GF-D8 (cell line): ENCODE results near the gene DCST1.

Source experiments
- DNase-seq: peaks from one replicate; lab custom pipeline; 2025; lab: John Stamatoyannopoulos, UW

DCST1 gene

DNA sequence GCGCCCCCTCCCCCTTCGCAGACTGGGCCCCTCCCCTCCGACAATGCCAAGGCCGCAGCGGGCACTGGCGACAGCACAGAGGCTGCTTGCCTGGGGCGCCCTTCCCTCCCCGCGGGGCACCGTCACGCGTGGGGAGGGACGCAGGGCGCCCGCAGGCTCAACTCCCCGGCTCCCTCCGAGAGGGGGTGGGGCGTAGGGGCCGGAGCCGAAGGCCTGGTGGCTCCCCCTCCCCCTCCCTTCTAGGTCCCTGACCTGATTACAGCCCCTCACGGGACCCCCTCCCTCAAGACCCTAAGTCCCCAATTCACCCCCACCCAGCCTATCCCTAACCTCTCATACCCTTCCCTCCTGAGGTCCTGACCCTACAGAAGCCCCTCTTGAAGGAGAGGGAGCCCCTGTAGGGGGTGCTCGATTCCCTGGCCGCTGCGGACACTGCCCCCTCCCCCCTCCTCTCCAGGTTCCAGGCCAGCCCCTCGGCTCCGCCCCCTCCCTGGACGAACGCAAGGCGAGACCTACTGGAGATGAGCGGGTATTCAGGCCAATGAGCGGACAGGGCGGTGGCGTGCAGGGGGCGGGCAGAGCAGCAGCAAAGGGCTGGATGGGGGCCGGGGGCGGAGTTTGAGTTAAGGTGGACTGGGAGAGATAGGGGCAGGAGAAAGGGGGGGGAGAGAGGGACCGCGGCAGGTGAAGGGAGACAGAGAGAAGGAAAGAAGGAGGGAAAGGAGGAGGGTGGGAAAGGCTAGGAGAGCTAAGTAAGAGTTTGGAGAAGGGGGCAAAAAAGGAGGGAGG lies 31.8 kb upstream of the DCST1 start:
- DNase-seq = peak; percentile 94

GRCh38 chr1:155002464-155003226 lies 31.0 kb upstream of the DCST1 start, which contains the start of gene ZBTB7B:
Gene ZBTB7B, plus strand, starts transcription at chr1:155002802. Its CDS starts 11,859 bp downstream, at chr1:155014661.
- DNase-seq = no peak

GRCh38 chr1:155003227-155003765 lies 30.3 kb upstream of the DCST1 start:
- DNase-seq = no peak

- no peak for DNase-seq
These were observed 29.8 kb upstream of the DCST1 start for GRCh38 chr1:155003766-155004351.

GRCh38 chr1:155004352-155005075 lies 29.1 kb upstream of the DCST1 start:
- DNase-seq = no peak

- no peak for DNase-seq
These were observed 28.3 kb upstream of the DCST1 start for GRCh38 chr1:155005076-155006011.

DNA sequence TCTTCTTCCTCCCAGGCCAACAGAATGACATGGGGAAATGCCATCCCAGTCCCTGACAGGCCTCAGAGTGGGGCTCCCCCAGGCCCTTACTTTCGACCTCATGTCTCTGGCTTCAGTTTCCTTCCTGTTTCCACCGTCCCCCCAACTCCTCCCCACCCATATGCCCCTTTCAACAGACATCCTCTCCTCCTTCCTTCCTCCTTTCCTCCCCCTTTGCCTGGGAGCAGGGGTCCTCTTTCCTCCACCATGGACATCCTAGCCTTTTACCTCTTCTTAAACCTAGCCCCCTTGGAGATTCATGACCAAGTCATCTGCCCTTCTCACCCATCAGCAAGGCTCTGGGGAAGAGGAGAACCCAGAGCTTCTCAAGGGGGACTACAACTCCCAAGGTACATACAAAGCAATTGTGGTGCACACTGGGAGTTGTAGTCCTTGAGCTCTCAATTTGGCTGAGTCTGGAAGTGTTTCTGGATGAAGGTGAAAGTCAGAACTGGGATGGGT lies 27.0 kb upstream of the DCST1 start:
- peak; percentile 76 for DNase-seq

GRCh38 chr1:155007251-155007828 lies 26.3 kb upstream of the DCST1 start:
- no peak for DNase-seq

DNA sequence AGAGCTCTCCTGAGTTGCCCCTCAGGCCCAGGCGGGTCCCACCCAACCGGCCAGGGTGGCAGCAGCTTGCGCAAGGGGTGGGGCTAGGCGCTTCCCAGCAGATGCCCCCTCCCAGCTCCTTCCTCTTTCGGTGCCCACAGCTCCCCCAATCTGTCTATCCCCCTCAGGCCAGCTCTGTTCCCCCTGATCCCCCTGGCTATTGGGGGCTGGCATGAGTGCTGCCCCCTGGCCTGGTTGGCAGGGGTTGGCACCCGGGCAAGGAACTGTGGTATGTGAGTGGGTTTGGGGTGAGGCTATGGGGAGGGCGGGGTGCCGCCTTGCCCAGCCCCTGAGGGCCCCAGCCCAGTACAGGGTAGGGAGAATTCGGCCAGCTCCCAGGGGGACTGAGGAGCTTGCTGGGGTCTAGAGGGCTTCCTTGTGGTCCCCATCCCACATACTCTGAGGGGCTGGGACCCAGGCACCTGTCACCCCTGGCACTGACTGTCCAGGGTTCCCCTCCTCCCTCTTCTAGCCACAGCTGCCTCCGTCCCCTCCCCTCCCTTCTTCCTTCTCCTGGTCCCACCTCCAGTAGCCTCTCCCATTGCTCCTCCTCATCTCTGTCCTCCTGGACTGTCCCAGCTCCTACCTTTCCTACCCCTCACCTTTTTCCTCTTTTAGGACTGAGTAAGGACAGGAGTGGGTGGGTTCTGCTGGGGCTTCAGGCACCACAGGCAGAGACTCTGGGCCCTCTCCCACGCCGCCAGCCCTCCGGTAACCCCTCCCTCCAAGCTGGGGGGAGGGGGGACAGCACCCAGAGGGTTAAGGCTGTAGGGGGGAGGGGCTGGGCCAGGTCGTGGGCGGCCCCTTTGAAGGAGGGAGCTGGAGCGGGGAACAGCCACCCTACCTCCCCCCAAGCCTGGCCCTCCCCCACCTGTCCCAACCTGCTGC lies 25.3 kb upstream of the DCST1 start:
- peak; percentile 17 for DNase-seq

DNA sequence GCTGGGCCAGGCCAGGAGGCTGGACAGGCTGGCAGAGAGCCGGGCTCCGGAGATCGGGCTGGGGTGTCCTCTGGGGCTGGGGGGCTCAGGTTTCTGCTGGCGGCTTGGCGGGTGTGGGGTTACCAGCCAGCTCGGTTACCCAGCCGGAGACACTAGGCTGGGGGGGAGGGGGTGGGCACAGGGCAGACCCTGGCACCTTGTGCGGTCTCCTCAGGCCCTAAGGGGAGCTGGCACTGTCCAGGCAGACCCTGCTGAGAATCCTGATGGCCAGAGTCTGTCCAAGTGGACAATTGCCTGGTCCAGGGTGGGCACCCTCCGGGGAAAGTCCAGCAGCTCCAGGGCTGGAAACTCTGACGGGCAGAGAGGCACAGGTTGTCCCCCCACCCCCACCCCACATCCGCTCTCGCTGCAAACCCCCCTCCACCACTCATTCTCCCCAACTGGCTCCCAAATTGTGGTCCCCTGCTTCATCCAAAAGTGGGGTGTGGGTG lies 24.4 kb upstream of the DCST1 start:
- no peak for DNase-seq

- no peak for DNase-seq
These were observed 23.9 kb upstream of the DCST1 start for GRCh38 chr1:155009742-155010141.

- DNase-seq = no peak
These were observed 23.3 kb upstream of the DCST1 start for GRCh38 chr1:155010211-155010918.

DNA sequence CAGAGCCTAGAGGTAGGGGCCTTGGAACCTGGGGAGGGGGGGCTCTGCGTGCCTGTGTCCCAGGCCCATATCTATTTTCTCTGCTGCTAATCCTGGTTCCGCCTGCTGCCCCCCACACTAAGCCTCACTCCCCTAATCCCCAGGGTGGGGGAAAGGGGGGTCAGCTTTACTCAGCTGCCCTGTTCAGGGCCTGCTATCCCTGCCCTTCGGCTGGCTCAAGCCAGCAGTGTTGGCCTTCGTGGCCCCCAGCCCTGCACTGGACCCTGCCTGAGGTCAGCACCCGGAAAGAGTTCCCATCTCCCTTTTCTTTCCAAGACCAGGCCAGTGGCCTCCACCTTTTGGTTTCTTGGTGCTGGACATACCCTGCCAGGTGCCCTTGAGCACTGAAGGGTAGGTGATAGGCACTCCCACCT lies 22.6 kb upstream of the DCST1 start:
- no peak for DNase-seq

- DNase-seq = no peak
These were observed 22.1 kb upstream of the DCST1 start for GRCh38 chr1:155011437-155012025.

GRCh38 chr1:155012026-155012546 lies 21.5 kb upstream of the DCST1 start:
- peak; percentile 57 for DNase-seq

GRCh38 chr1:155012776-155013602 lies 20.6 kb upstream of the DCST1 start:
- peak; percentile 28 for DNase-seq

DNA sequence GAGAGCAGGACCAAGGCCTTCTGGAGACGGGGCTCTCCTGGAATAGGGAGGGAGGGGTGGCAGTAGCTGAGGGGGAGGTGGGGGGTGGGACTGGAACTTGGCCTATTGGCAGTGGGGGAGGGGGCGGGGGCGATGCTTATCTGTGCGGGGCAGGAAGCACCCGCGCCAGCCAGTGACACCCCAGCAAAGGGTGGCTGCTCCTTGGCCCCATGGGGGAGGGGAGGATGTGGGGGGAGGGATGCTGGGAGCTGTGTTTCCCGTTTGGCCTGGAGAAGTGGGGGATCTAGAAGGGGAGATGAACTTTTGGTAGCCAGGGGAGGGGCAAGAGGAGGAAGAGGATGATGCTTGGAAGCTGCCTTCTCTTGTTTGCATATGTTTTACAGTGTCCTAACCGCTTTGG lies 20.0 kb upstream of the DCST1 start:
- DNase-seq = no peak
